MM.1S (cell line): Measurements from ENCODE around the gene CNTNAP2.

ENCODE experiments used
- DNase-seq: peaks from one replicate; pipeline ENCODE4 v3.0.0-alpha.2; 2015
- H2AFZ ChIP-seq: fragments of 300-600 bp; sonication (generic); 2 replicates; pipeline ENCODE4 v1.6.0; 2016; ENCODE audit warnings: antibody characterized with exemption, low read length
- H3F3A ChIP-seq: fragments of 300-600 bp; sonication (generic); 2 replicates; pipeline ENCODE4 v1.6.1; 2016; ENCODE audit warnings: mild to moderate bottlenecking, antibody characterized with exemption, low read length, moderate library complexity, mixed read lengths; ENCODE audit not compliant: insufficient read depth
- H3K27ac ChIP-seq: fragments of 300-600 bp; sonication (generic); 2 replicates; pipeline ENCODE4 v1.5.1; 2016; ENCODE audit warnings: mild to moderate bottlenecking, low read length
- H3K27me3 ChIP-seq: fragments of 300-600 bp; sonication (generic); replicated peaks from 2 replicates; pipeline ENCODE4 v1.6.0; 2016; ENCODE audit warnings: low read length; ENCODE audit not compliant: insufficient read depth
- H3K36me3 ChIP-seq: fragments of 300-600 bp; sonication (generic); replicated peaks from 2 replicates; pipeline ENCODE4 v1.6.1; 2016; ENCODE audit warnings: mild to moderate bottlenecking, low read length, mixed read lengths; ENCODE audit not compliant: insufficient read depth
- H3K4me1 ChIP-seq: fragments of 300-600 bp; sonication (generic); 2 replicates; pipeline ENCODE4 v1.6.1; 2016; ENCODE audit warnings: low read length, mixed read lengths
- H3K4me2 ChIP-seq: fragments of 300-600 bp; sonication (generic); 2 replicates; pipeline ENCODE4 v1.6.0; 2016; ENCODE audit warnings: low read depth, low read length
- H3K4me3 ChIP-seq: fragments of 300-600 bp; sonication (generic); 2 replicates; pipeline ENCODE4 v1.5.1; 2016; ENCODE audit warnings: low read length, mixed read lengths
- H3K79me2 ChIP-seq: fragments of 300-600 bp; sonication (generic); 2 replicates; pipeline ENCODE4 v1.6.1; 2016; ENCODE audit warnings: mixed run types, low read length, mixed read lengths
- H3K9ac ChIP-seq: fragments of 300-600 bp; sonication (generic); 2 replicates; pipeline ENCODE4 v1.6.1; 2016; ENCODE audit warnings: low read length, mixed read lengths
- H3K9me2 ChIP-seq: fragments of 300-600 bp; sonication (generic); replicated peaks from 2 replicates; pipeline ENCODE4 v1.6.1; 2016; ENCODE audit warnings: mild to moderate bottlenecking, low read length, mixed read lengths; ENCODE audit not compliant: insufficient read depth
- H3K9me3 ChIP-seq: fragments of 300-600 bp; sonication (generic); replicated peaks from 2 replicates; pipeline ENCODE4 v1.6.1; 2016; ENCODE audit warnings: mild to moderate bottlenecking, low read length, mixed read lengths; ENCODE audit not compliant: insufficient read depth
- H4K20me1 ChIP-seq: fragments of 300-600 bp; sonication (generic); 2 replicates; pipeline ENCODE4 v1.6.1; 2016; ENCODE audit warnings: mild to moderate bottlenecking, low read length, moderate library complexity, mixed read lengths; ENCODE audit not compliant: insufficient read depth
- CTCF ChIP-seq: fragments of 300-600 bp; sonication (generic); IDR thresholded peaks from 2 replicates; pipeline ENCODE4 v1.5.1; 2016; ENCODE audit warnings: antibody characterized with exemption, low read length, mixed read lengths
- EZH2 ChIP-seq: fragments of 300-600 bp; sonication (generic); optimal IDR thresholded peaks from 2 replicates; pipeline ENCODE3; 2017; ENCODE audit warnings: low read depth, mild to moderate bottlenecking, antibody characterized with exemption, low read length, mixed read lengths
- EZH2phosphoT487 ChIP-seq: fragments of 300-600 bp; sonication (generic); IDR thresholded peaks from 2 replicates; pipeline ENCODE4 v1.6.1; 2018; ENCODE audit warnings: antibody characterized with exemption, low read length

Gene CNTNAP2

GRCh38 chr7:147944321-147944720, 1827.7 kb downstream of the CNTNAP2 start:
- H3K9me3 ChIP-seq: no peaks in the 10 kb centered on the region
- no peaks in the 10 kb centered on the region for H4K20me1 ChIP-seq
- DNase-seq: no peak
- H3K9ac ChIP-seq: no peak overlapping the region
- H3K4me3 ChIP-seq: no peak overlapping the region
- TF ChIP-seq EZH2phosphoT487 (no peak), EZH2 (no peak), CTCF (no peak)
- no peaks in the 10 kb centered on the region for H3K36me3 ChIP-seq
- H3K79me2 ChIP-seq: no peaks in the 10 kb centered on the region
- H3F3A ChIP-seq: no peaks in the 10 kb centered on the region
- H3K27me3 ChIP-seq: no peaks in the 10 kb centered on the region
- no peak overlapping the region for H2AFZ ChIP-seq
- no peaks in the 10 kb centered on the region for H3K4me1 ChIP-seq
- no peak overlapping the region for H3K27ac ChIP-seq
- no peak overlapping the region for H3K4me2 ChIP-seq
- H3K9me2 ChIP-seq: no peaks in the 10 kb centered on the region

- no peak overlapping the region for H3K4me3 ChIP-seq
- H3K9me3 ChIP-seq: no peaks in the 10 kb centered on the region
- no peaks in the 10 kb centered on the region for H3K27me3 ChIP-seq
- no peaks in the 10 kb centered on the region for H3K36me3 ChIP-seq
- no peak overlapping the region for H2AFZ ChIP-seq
- TF ChIP-seq EZH2phosphoT487 (no peak), EZH2 (no peak), CTCF (no peak)
- H3F3A ChIP-seq: no peaks in the 10 kb centered on the region
- no peak overlapping the region for H3K4me2 ChIP-seq
- no peak overlapping the region for H3K27ac ChIP-seq
- H3K9me2 ChIP-seq: no peaks in the 10 kb centered on the region
- H4K20me1 ChIP-seq: no peaks in the 10 kb centered on the region
- no peaks in the 10 kb centered on the region for H3K4me1 ChIP-seq
- no peak for DNase-seq
- H3K9ac ChIP-seq: no peak overlapping the region
- no peaks in the 10 kb centered on the region for H3K79me2 ChIP-seq
Observed at GRCh38 chr7:147952918-147953317, 1836.3 kb downstream of the CNTNAP2 start.

- H3F3A ChIP-seq: no peaks in the 10 kb centered on the region
- H4K20me1 ChIP-seq: no peaks in the 10 kb centered on the region
- H3K9me3 ChIP-seq: no peaks in the 10 kb centered on the region
- H3K36me3 ChIP-seq: no peaks in the 10 kb centered on the region
- no peaks in the 10 kb centered on the region for H3K27me3 ChIP-seq
- no peaks in the 10 kb centered on the region for H3K79me2 ChIP-seq
- DNase-seq: no peak
- no peaks in the 10 kb centered on the region for H3K4me1 ChIP-seq
- H3K4me3 ChIP-seq: no peak overlapping the region
- no peak overlapping the region for H3K27ac ChIP-seq
- no peak overlapping the region for H3K9ac ChIP-seq
- no peak overlapping the region for H3K4me2 ChIP-seq
- H3K9me2 ChIP-seq: no peaks in the 10 kb centered on the region
- no peak for TF ChIP-seq EZH2phosphoT487
- TF ChIP-seq CTCF: no peak
- TF ChIP-seq EZH2: no peak
- no peak overlapping the region for H2AFZ ChIP-seq
Observed at GRCh38 chr7:147968046-147968610, 1851.5 kb downstream of the CNTNAP2 start.
